Measurements from ENCODE around the gene LTB4R.

The LTB4R gene

GRCh38 chr14:24314377-24315193, 3.3 kb downstream of the LTB4R start:
- POLR2A ChIA-PET = interaction anchor here (1.0 kb wide), 1 partner anchor 72 kb away, joined by 3 read pairs; the partner anchor contains the start of gene TINF2

GRCh38 chr14:24315243-24315806, 4.0 kb downstream of the LTB4R start:
- ChIA-PET POLR2A (no interaction called here), CTCF (interaction anchor here (10.6 to 37.5 kb wide), 4 partner anchors 11 to 118 kb away, joined by 114 to 1633 read pairs (median 534); partner anchors contain the start of genes ADCY4, CBLN3, CIDEB and DHRS1)
- H3K4me3 ChIP-seq (ENCODE audit: low read depth, low read length) = no peak overlapping the region
- no peak for TF ChIP-seq CTCF (IDR thresholded peaks at IDR 0.05; ENCODE audit: insufficient read depth, low read length, missing control alignments)
- no peak for DNase-seq (ENCODE audit: low read depth, low spot score)

More at GRCh38 chr14:24314377-24315193, 3.3 kb downstream of the LTB4R start:
- no peak for DNase-seq (ENCODE audit: low read depth, low spot score)
- TF ChIP-seq CTCF (IDR thresholded peaks at IDR 0.05; ENCODE audit: insufficient read depth, low read length, missing control alignments) = no peak
- CTCF ChIA-PET = interaction anchor here (18.8 to 37.5 kb wide), 3 partner anchors 8 to 118 kb away, joined by 380 to 688 read pairs (median 688); partner anchors contain the start of genes ADCY4, CBLN3, CIDEB and DHRS1
- no peak overlapping the region for H3K4me3 ChIP-seq (ENCODE audit: low read depth, low read length)

GRCh38 chr14:24315807-24316596, 4.7 kb downstream of the LTB4R start:
- ChIA-PET CTCF (interaction anchor here (1.1 to 37.5 kb wide), 6 partner anchors 9 to 111 kb away, joined by 3 to 1633 read pairs (median 60); partner anchors contain the start of genes ADCY4, CBLN3, CIDEB and DHRS1), POLR2A (no interaction called here)
- peak; percentile 10 for TF ChIP-seq CTCF (IDR thresholded peaks at IDR 0.05; ENCODE audit: insufficient read depth, low read length, missing control alignments)
- no peak for DNase-seq (ENCODE audit: low read depth, low spot score)
- no peak overlapping the region for H3K4me3 ChIP-seq (ENCODE audit: low read depth, low read length)

- ChIA-PET CTCF (interaction anchor here (0.8 to 37.5 kb wide), 7 partner anchors 8 to 225 kb away, joined by 3 to 1633 read pairs (median 6); partner anchors contain the start of genes ADCY4, CBLN3, CIDEB and DHRS1), POLR2A (no interaction called here)
Measured at GRCh38 chr14:24316597-24316950, 5.3 kb downstream of the LTB4R start.

More at GRCh38 chr14:24316597-24316950, 5.3 kb downstream of the LTB4R start:
- TF ChIP-seq CTCF (IDR thresholded peaks at IDR 0.05; ENCODE audit: insufficient read depth, low read length, missing control alignments) = no peak
- no peak for DNase-seq (ENCODE audit: low read depth, low spot score)
- no peak overlapping the region for H3K4me3 ChIP-seq (ENCODE audit: low read depth, low read length)

Data from AG04449 (cell line).